GM23338 (cell line): ENCODE results near the gene MAN1A2. TPM values are rescaled to one million over a fixed set of nuclear protein-coding genes. Genes with fewer than 3 reads are reported as not detected.

ENCODE experiments used
- ATAC-seq: fragments of 200-7000 bp; cut with Tn5 transposase; 3 replicates; pipeline ENCODE4 v1.9.1; 2020
- DNase-seq: peaks from one replicate; pipeline ENCODE4 v3.0.0-alpha.2; 2015; ENCODE audit warnings: low spot score
- H2AFZ ChIP-seq: fragments of 200-600 bp; sonication (generic); 2 replicates; pipeline ENCODE4 v1.8.0; 2016; ENCODE audit warnings: antibody characterized with exemption, mild to moderate bottlenecking, moderate library complexity
- H3F3A ChIP-seq: fragments of 200-600 bp; sonication (generic); replicated peaks from 2 replicates; pipeline ENCODE4 v1.8.0; 2017; ENCODE audit warnings: antibody characterized with exemption, mixed run types, low read depth
- H3K27ac ChIP-seq: fragments of 200-600 bp; sonication (generic); 2 replicates; pipeline ENCODE4 v1.6.1; 2016; ENCODE audit warnings: low read depth
- H3K27me3 ChIP-seq: fragments of 200-600 bp; sonication (generic); 2 replicates; pipeline ENCODE4 v1.8.0; 2016; ENCODE audit warnings: mild to moderate bottlenecking, mixed run types, moderate library complexity; ENCODE audit not compliant: insufficient read depth
- H3K36me3 ChIP-seq: fragments of 200-600 bp; sonication (generic); 2 replicates; pipeline ENCODE4 v1.8.0; 2016; ENCODE audit warnings: mild to moderate bottlenecking; ENCODE audit not compliant: insufficient read depth
- H3K4me1 ChIP-seq: fragments of 200-600 bp; sonication (generic); 2 replicates; pipeline ENCODE4 v1.8.0; 2016; ENCODE audit warnings: mild to moderate bottlenecking, moderate library complexity; ENCODE audit not compliant: insufficient read depth
- H3K4me2 ChIP-seq: fragments of 200-600 bp; sonication (generic); 2 replicates; pipeline ENCODE4 v1.7.1; 2017; ENCODE audit warnings: mixed run types
- H3K4me3 ChIP-seq: fragments of 200-600 bp; sonication (generic); 2 replicates; pipeline ENCODE4 v1.6.1; 2016; ENCODE audit warnings: mixed run types
- H3K79me2 ChIP-seq: fragments of 200-600 bp; sonication (generic); replicated peaks from 2 replicates; pipeline ENCODE4 v1.8.0; 2017; ENCODE audit warnings: mild to moderate bottlenecking; ENCODE audit not compliant: insufficient read depth
- H3K9me2 ChIP-seq: fragments of 200-600 bp; sonication (generic); 2 replicates; pipeline ENCODE4 v1.8.0; 2017; ENCODE audit not compliant: insufficient read depth
- H4K20me1 ChIP-seq: fragments of 200-600 bp; sonication (generic); replicated peaks from 2 replicates; pipeline ENCODE4 v1.8.0; 2017; ENCODE audit warnings: mild to moderate bottlenecking; ENCODE audit not compliant: insufficient read depth
- H3K27ac Mint-ChIP-seq: 2 replicates; pipeline ENCODE4 v1.8.0; 2020; ENCODE audit warnings: inconsistent platforms, mild to moderate bottlenecking, moderate library complexity, mixed read lengths
- H3K27me3 Mint-ChIP-seq: 3 replicates; pipeline ENCODE4 v1.8.0; 2022; ENCODE audit warnings: low read depth, mild to moderate bottlenecking, moderate library complexity, mixed read lengths, inconsistent platforms; ENCODE audit not compliant: insufficient read depth, poor library complexity
- H3K36me3 Mint-ChIP-seq: 3 replicates; pipeline ENCODE4 v1.8.0; 2021; ENCODE audit warnings: low read depth, mild to moderate bottlenecking, inconsistent platforms, moderate library complexity, mixed read lengths
- H3K4me1 Mint-ChIP-seq: 3 replicates; pipeline ENCODE4 v1.8.0; 2020; ENCODE audit warnings: mild to moderate bottlenecking, inconsistent platforms, mixed read lengths
- H3K4me3 Mint-ChIP-seq: 3 replicates; pipeline ENCODE4 v1.8.0; 2021; ENCODE audit warnings: moderate library complexity, mild to moderate bottlenecking, inconsistent platforms, mixed read lengths
- H3K9me3 Mint-ChIP-seq: 3 replicates; pipeline ENCODE4 v1.8.0; 2020; ENCODE audit warnings: moderate library complexity, mild to moderate bottlenecking, inconsistent platforms, mixed read lengths
- EZH2phosphoT487 ChIP-seq: fragments of 200-600 bp; sonication (generic); IDR thresholded peaks from one replicate; pipeline ENCODE4 v1.8.1; 2018; ENCODE audit warnings: antibody characterized with exemption; ENCODE audit not compliant: unreplicated experiment
- JUNB ChIP-seq: IDR thresholded peaks from one replicate; pipeline ENCODE4 v1.6.1; 2016; ENCODE audit warnings: antibody characterized with exemption; ENCODE audit not compliant: unreplicated experiment
- ZNF114 ChIP-seq: fragments of 250-450 bp; sonication (Bioruptor Pico); IDR thresholded peaks from 2 replicates; pipeline ENCODE4 v1.5.0; 2020; ENCODE audit warnings: mild to moderate bottlenecking, moderate library complexity
- ZNF331 ChIP-seq: fragments of 250-450 bp; sonication (Bioruptor Pico); IDR thresholded peaks from 2 replicates; pipeline ENCODE4 v1.5.0; 2020; ENCODE audit warnings: low read depth, mild to moderate bottlenecking, moderate library complexity
- ZNF462 ChIP-seq: fragments of 250-450 bp; sonication (Bioruptor Pico); IDR thresholded peaks from 2 replicates; pipeline ENCODE4 v1.5.0; 2020; ENCODE audit warnings: mild to moderate bottlenecking, moderate library complexity
- polyA plus RNA-seq: library from polyadenylated mRNA; unstranded; fragments of >200 nt; fragmentation: Nextera tagmentation; extraction: Ambion mirVana; gene quantifications from 2 replicates; pipeline ENCODE4 v1.2.1, GENCODE V29; 2016
- total RNA-seq: library from RNA; depleted of rRNA; stranded (reverse); fragments of >200 nt; shearing (Covaris generic); gene quantifications from 2 replicates; pipeline ENCODE4 v1.2.3, GENCODE V29; 2014

The MAN1A2 gene
- total and polyA plus RNA-seq, 2 experiments from 2014 or later: 18.6 to 22.2 TPM

DNA sequence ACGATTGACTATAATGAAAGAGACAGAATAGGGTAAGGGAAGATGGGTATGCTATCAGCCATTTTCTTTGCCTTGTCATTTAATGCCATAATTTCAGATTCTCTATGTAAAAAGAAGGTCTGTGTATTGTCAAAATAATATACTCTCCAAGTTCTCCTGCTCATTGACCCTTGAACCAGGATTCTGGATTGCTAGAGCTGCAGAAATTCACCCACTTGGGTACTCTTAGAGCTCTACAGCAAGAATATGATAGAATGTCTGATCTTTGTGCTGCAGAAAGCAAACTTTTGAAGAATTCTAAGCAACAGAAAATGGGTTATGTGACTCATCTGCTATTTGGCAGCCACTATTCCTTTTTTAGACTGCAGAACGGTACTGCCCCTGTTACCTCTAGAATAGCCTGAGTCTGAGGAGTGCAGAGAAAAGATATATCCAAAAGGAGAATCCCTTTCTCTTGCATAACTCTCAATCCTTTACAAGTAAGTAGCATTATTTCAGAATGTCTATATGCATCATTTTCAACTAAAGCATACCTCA is 160.4 kb downstream of the MAN1A2 start:
- Histone ChIP-seq H3K4me3 (no peak overlapping the region), H3K36me3 (0 out of 2 replicates have a peak, but pooled peaks cover 2% of the 10 kb centered on the region)
- H3K27ac Mint-ChIP-seq: no peak overlapping the region

More for the DNA sequence above, 160.4 kb downstream of the MAN1A2 start:
- TF ChIP-seq ZNF331 (CRISPR knock-in tag): no peak
- no peak for TF ChIP-seq ZNF114 (CRISPR knock-in tag)
- no peak for TF ChIP-seq ZNF462 (CRISPR knock-in tag)
- TF ChIP-seq JUNB: no peak
- no peak for TF ChIP-seq EZH2phosphoT487
- no peaks in the 10 kb centered on the region for H4K20me1 ChIP-seq
- H3K4me3 Mint-ChIP-seq: no peak overlapping the region
- ATAC-seq (no peak), DNase-seq (no peak)
- no peaks in the 10 kb centered on the region for H3K79me2 ChIP-seq
- H3K4me1 ChIP-seq: no peaks in the 10 kb centered on the region
- no peaks in the 10 kb centered on the region for H3K36me3 Mint-ChIP-seq
- H3K4me2 ChIP-seq: no peak overlapping the region
- no peaks in the 10 kb centered on the region for H3K9me3 Mint-ChIP-seq
- H3K4me1 Mint-ChIP-seq: no peaks in the 10 kb centered on the region
- H2AFZ ChIP-seq: no peak overlapping the region
- no peaks in the 10 kb centered on the region for H3K9me2 ChIP-seq
- no peak overlapping the region for H3K27ac ChIP-seq
- H3F3A ChIP-seq: no peaks in the 10 kb centered on the region
- no peaks in the 10 kb centered on the region for H3K27me3 ChIP-seq
- no peaks in the 10 kb centered on the region for H3K27me3 Mint-ChIP-seq
